Prostate gland (tissue), 2 donors: ENCODE measurements around the gene CTNNA1.

Source experiments
- POLR2A ChIP-seq: fragments of 450-650 bp; IDR thresholded peaks from one replicate; pipeline ENCODE4 v1.6.1; 2016; ENCODE audit warnings: antibody characterized with exemption, mild to moderate bottlenecking
- POLR2AphosphoS5 ChIP-seq: sonication (generic); formaldehyde crosslinking; IDR thresholded peaks from one replicate; pipeline ENCODE4 v1.6.1; 2017; ENCODE audit warnings: antibody characterized with exemption
- TF ChIP-seq, protein P1 (sequence below), 4 experiments: fragments of 200-600 bp in 2 of 4; fragments of 450-650 bp in 2 of 4; sonication (generic) in 2 of 4; IDR thresholded peaks; 1 replicate in 3 of 4; 2 replicates in 1 of 4; pipeline ENCODE4 v1.5.1; 2016 to 2019; ENCODE audit warnings: antibody characterized with exemption in 4 of 4, mild to moderate bottlenecking in 2 of 4, moderate library complexity in 2 of 4

DNA sequence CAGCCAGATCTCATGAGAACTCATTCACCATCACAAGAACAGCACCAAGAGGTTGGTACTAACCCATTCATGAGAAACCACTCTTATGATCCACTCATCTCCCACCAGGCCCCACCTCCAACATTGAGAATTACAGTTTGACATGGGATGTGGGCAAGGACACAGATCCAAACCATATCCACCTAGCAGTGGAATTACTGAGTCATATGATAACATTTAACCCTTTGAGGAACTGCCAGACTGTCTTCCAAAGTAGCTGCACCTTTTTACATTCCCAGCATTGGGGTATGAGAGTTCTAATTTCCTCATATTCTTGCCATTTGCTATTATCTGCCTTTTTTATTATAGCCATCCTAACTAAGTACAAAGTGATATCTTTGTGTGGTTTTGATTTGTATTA is 51.9 kb downstream of the CTNNA1 start:
- TF ChIP-seq, protein P1, sequence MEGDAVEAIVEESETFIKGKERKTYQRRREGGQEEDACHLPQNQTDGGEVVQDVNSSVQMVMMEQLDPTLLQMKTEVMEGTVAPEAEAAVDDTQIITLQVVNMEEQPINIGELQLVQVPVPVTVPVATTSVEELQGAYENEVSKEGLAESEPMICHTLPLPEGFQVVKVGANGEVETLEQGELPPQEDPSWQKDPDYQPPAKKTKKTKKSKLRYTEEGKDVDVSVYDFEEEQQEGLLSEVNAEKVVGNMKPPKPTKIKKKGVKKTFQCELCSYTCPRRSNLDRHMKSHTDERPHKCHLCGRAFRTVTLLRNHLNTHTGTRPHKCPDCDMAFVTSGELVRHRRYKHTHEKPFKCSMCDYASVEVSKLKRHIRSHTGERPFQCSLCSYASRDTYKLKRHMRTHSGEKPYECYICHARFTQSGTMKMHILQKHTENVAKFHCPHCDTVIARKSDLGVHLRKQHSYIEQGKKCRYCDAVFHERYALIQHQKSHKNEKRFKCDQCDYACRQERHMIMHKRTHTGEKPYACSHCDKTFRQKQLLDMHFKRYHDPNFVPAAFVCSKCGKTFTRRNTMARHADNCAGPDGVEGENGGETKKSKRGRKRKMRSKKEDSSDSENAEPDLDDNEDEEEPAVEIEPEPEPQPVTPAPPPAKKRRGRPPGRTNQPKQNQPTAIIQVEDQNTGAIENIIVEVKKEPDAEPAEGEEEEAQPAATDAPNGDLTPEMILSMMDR (IDR thresholded peaks at IDR 0.05): no peak
- TF ChIP-seq POLR2A (no peak), POLR2AphosphoS5 (no peak)
